NCI-H1092 treated with DMSO at 0.1 percent for 48 hours (cell line): ENCODE results near the gene EML1.
"Not testable (repeated sequence)": the region's sequence is repeated elsewhere in the genome, so short reads cannot be mapped to it uniquely, and the experiment has no call there.

Experiments used
- DNase-seq: peaks from one replicate; lab custom pipeline; 2025; lab: John Stamatoyannopoulos, UW

The EML1 gene

GRCh38 chr14:99755629-99756603 is 37.3 kb upstream of the EML1 start:
- DNase-seq, result no peak

GRCh38 chr14:99756796-99757195 is 36.4 kb upstream of the EML1 start:
- DNase-seq, result no peak

- no peak for DNase-seq
These were observed 35.7 kb upstream of the EML1 start for GRCh38 chr14:99757331-99758070.

- DNase-seq, result no peak
These were observed 34.9 kb upstream of the EML1 start for GRCh38 chr14:99758121-99758821.

- no peak for DNase-seq
These were observed 34.2 kb upstream of the EML1 start for GRCh38 chr14:99758872-99759545.

- DNase-seq, result no peak
These were observed 33.7 kb upstream of the EML1 start for GRCh38 chr14:99759546-99759925.

GRCh38 chr14:99760817-99761216 is 32.4 kb upstream of the EML1 start:
- no peak for DNase-seq

GRCh38 chr14:99762911-99763310 is 30.3 kb upstream of the EML1 start:
- not testable (repeated sequence) for DNase-seq

GRCh38 chr14:99763527-99764221 is 29.5 kb upstream of the EML1 start:
- no peak for DNase-seq

- DNase-seq, result no peak
These were observed 28.9 kb upstream of the EML1 start for GRCh38 chr14:99764222-99764706.

- DNase-seq, result no peak
These were observed 24.8 kb upstream of the EML1 start for GRCh38 chr14:99768381-99768780.

- no peak for DNase-seq
These were observed 24.1 kb upstream of the EML1 start for GRCh38 chr14:99769123-99769522.

- DNase-seq, result no peak
These were observed 23.4 kb upstream of the EML1 start for GRCh38 chr14:99769799-99770198.

GRCh38 chr14:99772371-99773283 is 20.6 kb upstream of the EML1 start:
- DNase-seq, result no peak

- no peak for DNase-seq
These were observed 19.4 kb upstream of the EML1 start for GRCh38 chr14:99773521-99774497.

- DNase-seq, result no peak
These were observed 18.5 kb upstream of the EML1 start for GRCh38 chr14:99774556-99775307.

- DNase-seq, result no peak
These were observed 17.9 kb upstream of the EML1 start for GRCh38 chr14:99775351-99775750.

- DNase-seq, result no peak
These were observed 15.3 kb upstream of the EML1 start for GRCh38 chr14:99777951-99778350.
